Smooth muscle cell of bladder (primary cell): ENCODE data around the gene TMEFF2. TPM values are rescaled to one million over a fixed set of nuclear protein-coding genes. Genes with fewer than 3 reads are reported as not detected.

ENCODE experiments used
- total RNA-seq: library from RNA; depleted of rRNA; stranded (reverse); fragments of >200 nt; gene quantifications from 2 replicates; pipeline ENCODE4 v1.2.3, GENCODE V29; 2014

The TMEFF2 gene, protein sequence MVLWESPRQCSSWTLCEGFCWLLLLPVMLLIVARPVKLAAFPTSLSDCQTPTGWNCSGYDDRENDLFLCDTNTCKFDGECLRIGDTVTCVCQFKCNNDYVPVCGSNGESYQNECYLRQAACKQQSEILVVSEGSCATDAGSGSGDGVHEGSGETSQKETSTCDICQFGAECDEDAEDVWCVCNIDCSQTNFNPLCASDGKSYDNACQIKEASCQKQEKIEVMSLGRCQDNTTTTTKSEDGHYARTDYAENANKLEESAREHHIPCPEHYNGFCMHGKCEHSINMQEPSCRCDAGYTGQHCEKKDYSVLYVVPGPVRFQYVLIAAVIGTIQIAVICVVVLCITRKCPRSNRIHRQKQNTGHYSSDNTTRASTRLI
- total RNA-seq: 3.0 TPM in 2 replicates

DNA sequence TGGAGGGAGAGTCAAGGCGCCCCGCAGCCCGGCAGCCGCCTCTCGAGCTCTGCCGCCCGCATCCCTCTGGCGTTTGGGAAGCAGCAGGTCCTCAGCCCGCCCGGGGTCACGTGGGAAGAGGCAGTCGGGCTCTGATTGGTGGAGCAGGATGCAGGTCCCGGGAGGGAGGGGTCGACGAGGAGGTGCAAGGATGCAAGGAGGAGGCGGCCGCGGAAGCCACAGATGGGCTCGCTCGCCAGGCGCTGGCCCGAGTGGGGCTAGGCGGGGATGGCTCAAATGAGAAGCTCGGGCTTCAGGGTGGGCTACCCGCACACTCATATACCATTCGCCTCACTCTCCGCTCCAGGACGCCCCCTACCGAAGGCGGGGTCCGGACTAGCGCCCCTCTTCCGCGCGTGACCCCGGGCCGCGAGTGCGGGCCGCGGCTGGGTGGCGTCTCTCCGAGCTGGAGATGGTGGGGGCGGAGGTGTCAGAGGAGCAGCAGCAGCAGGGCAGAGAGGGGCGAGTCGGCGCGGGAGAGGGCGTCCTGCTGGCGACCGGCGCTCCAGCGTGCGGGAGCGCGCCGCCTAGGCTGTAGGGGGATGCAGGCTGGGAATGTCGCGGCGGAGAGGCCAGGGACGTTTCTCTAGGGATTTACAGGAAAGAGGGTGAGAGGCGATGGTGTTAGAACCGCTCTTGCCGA is at the start of gene TMEFF2:
Gene TMEFF2 (minus strand): TSS at position 68 of the 682 bp plus-strand sequence. CDS start 409 bp downstream, outside the sequence.

